Retinal pigment epithelial cell (primary cell): ENCODE data around the gene TBC1D21.

Experiments
- DNase-seq: peaks from one replicate; pipeline ENCODE4 v3.0.0-alpha.2; 2010; ENCODE audit warnings: low read depth
- H3K4me3 ChIP-seq: 2 replicates; pipeline ENCODE4 v1.5.1; 2011; ENCODE audit warnings: mild to moderate bottlenecking, low read length, control low read depth, moderate library complexity
- TF ChIP-seq, protein P1 (sequence below): conservative IDR thresholded peaks from 2 replicates; pipeline ENCODE4 v1.5.1; 2011; ENCODE audit warnings: low read depth, low read length, control low read depth, inconsistent platforms

Gene TBC1D21

DNA sequence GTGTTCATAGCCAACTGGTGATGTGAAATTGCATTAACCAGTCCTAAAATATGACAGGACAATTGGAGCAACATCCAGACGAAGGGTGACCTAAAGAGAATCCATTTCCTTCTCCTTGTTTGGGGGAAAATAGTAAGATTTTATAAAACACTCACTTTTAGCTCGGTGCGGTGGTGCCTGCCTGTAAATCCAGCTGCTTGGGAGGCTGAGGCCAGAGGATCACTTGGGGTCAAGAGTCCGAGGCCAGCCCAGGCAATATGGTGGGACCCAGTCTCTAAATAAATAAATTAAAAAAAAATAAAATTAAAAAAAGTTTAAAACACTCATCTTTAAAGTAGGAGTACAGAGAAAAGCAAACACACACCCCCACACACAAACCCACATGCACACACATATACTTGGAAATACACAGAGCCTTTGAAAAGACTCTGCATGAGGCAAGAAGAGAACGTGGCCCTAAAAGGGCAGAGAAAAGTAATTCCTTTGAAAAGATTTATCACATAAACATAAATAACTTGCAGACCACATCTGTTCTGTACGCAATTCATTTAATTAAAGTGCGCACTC is 38.7 kb downstream of the TBC1D21 start:
- DNase-seq: no peak
- no peak overlapping the region for H3K4me3 ChIP-seq
- TF ChIP-seq, protein P1, sequence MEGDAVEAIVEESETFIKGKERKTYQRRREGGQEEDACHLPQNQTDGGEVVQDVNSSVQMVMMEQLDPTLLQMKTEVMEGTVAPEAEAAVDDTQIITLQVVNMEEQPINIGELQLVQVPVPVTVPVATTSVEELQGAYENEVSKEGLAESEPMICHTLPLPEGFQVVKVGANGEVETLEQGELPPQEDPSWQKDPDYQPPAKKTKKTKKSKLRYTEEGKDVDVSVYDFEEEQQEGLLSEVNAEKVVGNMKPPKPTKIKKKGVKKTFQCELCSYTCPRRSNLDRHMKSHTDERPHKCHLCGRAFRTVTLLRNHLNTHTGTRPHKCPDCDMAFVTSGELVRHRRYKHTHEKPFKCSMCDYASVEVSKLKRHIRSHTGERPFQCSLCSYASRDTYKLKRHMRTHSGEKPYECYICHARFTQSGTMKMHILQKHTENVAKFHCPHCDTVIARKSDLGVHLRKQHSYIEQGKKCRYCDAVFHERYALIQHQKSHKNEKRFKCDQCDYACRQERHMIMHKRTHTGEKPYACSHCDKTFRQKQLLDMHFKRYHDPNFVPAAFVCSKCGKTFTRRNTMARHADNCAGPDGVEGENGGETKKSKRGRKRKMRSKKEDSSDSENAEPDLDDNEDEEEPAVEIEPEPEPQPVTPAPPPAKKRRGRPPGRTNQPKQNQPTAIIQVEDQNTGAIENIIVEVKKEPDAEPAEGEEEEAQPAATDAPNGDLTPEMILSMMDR: no peak

- DNase-seq: no peak
- TF ChIP-seq, protein P1: no peak
- H3K4me3 ChIP-seq: no peak overlapping the region
Measured at GRCh38 chr15:73914145-73914544, 40.8 kb downstream of the TBC1D21 start.

GRCh38 chr15:73915082-73915481 is 41.7 kb downstream of the TBC1D21 start:
- TF ChIP-seq, protein P1: no peak

DNA sequence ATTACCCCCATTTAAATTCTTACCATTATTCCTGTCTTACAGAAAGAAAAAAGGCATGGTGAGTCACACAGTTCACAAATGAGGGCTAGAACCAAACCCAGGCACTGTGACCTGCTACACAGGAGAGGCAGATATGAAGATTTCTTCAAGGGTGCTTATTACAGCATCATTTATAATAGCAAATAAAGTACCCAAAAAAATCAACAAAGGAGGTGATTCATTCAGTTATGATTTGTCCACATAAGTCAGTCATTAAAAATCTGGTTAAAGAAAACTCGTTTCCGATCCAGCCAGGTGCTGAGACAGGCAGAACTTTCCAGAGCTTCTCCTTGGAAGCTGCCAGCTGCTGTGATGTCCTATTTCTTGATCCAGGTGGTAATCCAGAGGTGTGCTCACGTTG is 45.4 kb downstream of the TBC1D21 start:
- TF ChIP-seq, protein P1: no peak
- DNase-seq: no peak
- no peak overlapping the region for H3K4me3 ChIP-seq

More at GRCh38 chr15:73915082-73915481, 41.7 kb downstream of the TBC1D21 start:
- no peak for DNase-seq
- no peak overlapping the region for H3K4me3 ChIP-seq

- H3K4me3 ChIP-seq: no peak overlapping the region
- TF ChIP-seq, protein P1: no peak
- DNase-seq: no peak
Measured at GRCh38 chr15:73919706-73920105, 46.3 kb downstream of the TBC1D21 start.

DNA sequence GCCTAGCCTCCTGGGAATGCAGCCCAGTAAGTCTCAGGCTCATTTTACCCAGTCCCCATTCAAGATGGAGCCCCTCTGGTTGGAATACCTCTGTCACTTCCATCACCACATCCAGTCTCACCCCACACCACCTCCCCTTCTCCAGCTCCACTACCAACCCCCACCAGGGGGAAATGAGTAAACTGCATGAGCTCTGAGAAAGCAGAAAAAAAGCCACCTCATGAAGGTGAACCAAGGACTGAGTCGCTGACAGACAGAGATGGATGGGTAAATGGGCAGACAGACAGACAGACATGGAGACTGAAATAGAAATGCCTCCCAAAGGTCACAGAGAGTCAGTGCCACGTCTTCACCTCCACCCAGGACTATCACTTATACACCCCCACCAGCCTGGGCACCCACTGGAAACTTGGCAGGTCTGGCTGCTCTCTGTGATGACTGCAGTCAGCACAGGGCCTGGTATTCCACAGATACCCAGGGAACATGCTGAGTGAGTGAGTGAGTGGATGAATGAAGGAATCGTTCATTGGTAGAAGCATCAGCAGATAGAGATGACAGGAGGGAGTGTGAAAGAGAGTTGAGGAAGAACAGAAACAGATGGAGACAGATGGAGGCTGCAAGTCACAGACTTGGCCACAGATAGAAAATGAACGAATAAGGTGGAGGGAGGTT is 48.0 kb downstream of the TBC1D21 start:
- TF ChIP-seq, protein P1: no peak

More for the DNA sequence above, 48.0 kb downstream of the TBC1D21 start:
- no peak overlapping the region for H3K4me3 ChIP-seq
- no peak for DNase-seq
